HG03565 (cell line): ENCODE data around the gene NUDT17.
"Not testable (repeated sequence)": the region's sequence is repeated elsewhere in the genome, so short reads cannot be mapped to it uniquely, and the experiment has no call there.

Experiments used
- ATAC-seq: cut with Tn5 transposase; IDR thresholded peaks from one replicate; pipeline ENCODE4 v1.9.1; 2021; ENCODE audit warnings: mild to moderate bottlenecking, moderate library complexity; ENCODE audit not compliant: unreplicated experiment

Gene NUDT17, protein sequence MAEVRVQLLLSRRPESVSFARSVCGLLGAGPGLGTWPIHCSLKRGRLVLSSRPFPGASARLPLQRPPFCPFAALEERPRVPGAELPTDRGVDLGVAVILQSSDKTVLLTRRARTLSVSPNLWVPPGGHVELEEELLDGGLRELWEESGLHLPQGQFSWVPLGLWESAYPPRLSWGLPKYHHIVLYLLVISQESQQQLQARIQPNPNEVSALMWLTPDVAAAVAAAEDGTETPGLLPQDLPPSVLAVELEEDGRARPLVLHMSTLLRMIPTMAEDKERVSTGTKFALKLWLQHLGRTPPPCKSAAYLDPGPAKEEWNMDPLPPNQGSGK

DNA sequence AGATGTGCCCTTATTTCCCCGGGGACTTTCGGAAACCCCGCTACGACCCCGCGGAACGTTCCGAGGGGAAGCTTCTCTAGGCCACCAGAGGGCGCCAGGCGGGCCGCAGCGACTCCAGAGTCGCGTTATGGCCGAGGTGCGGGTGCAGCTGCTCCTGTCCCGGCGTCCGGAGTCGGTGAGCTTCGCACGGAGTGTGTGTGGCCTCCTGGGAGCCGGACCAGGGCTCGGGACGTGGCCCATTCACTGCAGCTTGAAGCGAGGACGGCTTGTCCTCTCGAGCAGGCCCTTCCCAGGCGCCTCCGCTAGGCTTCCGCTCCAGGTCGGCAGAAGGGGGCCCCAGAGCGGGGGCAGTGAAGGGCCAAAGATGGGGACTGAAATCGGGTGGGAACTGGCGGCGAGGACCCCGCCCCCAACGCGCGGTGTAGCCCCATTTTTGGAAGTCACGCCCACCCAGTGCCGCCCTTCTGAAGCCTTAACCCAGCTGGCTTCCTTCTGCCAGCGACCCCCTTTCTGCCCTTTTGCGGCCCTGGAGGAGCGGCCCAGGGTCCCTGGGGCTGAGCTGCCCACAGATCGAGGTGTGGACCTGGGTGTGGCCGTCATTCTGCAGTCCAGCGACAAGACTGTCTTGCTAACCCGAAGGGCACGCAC lies at the start of gene NUDT17:
NUDT17 (plus strand) TSS at position 117 of the 648 bp plus-strand sequence; CDS start at position 128, 11 bp downstream.
- no peak for ATAC-seq

DNA sequence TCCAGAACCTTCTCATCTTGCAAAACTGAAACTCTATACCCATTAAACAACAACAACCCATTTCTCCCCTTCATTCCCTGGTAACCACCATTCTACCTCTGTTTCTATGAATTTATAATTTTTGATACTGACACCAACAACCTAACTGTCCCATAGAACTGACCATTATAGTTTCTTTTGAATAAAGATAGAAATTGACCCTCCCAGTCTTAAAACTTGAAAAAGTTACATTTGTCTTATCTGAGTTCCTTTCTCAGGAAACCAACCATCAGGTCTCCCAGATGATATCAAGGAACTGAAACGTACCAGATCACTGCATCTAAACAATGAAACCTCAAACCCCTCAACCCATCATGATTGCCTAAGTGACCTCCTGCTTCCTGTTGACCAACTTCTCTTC lies 48.7 kb upstream of the NUDT17 start:
- ATAC-seq: no peak

DNA sequence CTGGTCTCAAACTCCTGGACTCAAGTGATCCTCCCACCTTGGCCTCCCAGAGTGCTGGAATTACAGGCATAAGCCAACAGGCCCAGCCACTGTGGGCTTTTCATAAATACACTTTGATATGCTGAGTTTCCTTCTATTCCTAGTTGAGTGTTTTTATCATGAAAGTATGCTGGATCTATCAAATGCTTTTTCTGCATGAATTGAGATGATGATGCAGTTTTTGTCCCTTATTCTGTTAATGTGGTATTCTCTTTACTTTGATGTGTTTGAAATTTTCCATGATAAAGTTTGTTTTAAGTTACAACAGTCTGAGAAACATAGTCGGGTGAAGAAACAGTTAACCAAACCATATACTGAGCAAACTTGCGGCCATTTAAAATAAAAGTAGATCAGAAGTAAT lies 45.6 kb upstream of the NUDT17 start:
- ATAC-seq: no peak

DNA sequence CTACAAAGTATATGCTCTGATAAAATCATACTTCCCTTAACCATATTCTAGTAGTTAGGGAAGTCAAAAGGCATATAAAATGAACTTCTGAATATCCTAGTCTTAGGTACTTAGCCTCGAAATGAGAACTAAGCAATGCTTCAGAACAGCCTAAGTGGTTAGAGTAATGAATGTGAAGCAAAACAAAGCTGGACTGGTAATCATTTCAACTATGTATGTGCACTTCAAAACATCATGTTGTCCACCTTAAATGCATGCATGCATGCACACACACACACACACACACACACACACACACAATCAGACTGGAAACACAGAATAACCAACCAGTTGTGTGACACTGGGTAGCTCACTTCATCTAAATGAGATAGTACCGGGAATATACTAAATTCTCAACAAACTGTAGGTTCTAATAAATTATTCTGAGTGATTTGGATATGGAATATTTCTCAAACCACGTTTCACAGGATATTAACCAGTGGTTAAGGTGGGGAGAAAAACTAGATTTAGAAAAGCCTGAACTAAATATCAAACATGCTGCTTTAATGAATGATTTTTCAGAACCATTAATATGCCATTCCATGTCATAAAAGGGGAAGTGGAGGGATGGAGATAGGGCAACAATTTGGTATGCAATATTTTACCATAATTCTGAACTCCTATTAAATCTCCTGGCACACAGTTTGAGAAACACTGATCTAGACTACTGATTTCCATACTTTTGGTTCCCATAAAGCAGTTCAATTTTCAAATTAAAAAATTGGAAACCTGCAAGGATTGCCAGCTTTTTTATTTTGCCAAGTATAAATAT lies 41.0 kb upstream of the NUDT17 start:
- no peak for ATAC-seq

DNA sequence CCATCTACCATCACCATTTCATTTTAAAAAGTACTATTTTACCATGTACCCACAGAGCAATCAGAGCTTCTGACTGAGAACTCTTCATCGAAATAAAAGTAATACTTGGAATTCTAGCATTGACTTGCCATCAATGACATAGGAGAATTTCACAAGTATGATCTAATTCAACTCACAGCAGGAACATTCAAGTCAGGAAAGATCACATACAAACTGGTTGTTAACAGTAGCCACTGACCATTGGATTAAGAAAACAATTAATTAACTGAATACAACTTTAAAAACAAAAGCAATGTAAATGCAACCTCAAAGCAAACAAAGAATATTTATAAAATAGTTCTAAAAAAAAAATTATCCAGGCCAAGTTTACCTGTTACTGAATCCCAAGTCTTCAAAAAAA lies 40.4 kb upstream of the NUDT17 start:
- ATAC-seq: no peak

DNA sequence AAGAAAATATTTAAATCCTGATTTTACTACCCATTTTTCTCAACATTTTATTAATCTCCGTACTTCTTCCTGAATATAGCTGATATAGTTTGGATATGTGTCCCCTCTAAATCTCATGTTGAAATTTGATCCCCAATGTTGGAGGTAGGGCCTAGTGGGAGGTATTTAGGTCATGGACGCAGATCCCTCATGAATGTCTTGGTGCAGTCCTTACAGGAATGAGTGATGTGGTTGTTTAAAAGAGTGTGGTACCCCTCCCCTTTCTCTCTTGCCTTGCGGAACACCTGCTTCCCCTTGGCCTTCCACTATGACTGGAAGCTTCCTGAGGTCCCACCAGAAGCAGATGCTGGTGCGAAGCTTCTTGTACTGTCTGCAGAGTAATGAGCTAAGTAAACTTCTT lies 39.0 kb upstream of the NUDT17 start:
- ATAC-seq: no peak

DNA sequence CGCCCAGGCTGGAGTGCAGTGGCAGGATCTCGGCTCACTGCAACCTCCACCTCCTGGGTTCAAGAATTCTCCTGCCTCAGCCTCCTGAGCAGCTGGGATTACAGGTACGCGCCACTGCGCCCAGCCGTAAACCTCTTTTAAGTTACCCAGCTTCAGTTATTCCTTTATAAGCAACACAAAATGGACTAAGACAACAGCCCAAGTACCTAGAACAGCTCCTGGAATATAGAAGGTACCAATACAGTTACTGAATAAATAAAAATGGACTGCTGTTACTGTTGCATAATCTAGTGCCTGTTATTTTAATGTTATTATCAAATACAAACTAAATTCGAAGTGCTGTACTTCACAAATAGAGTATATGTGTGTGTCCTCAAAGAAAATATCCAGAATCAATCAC lies 38.6 kb upstream of the NUDT17 start:
- no peak for ATAC-seq

DNA sequence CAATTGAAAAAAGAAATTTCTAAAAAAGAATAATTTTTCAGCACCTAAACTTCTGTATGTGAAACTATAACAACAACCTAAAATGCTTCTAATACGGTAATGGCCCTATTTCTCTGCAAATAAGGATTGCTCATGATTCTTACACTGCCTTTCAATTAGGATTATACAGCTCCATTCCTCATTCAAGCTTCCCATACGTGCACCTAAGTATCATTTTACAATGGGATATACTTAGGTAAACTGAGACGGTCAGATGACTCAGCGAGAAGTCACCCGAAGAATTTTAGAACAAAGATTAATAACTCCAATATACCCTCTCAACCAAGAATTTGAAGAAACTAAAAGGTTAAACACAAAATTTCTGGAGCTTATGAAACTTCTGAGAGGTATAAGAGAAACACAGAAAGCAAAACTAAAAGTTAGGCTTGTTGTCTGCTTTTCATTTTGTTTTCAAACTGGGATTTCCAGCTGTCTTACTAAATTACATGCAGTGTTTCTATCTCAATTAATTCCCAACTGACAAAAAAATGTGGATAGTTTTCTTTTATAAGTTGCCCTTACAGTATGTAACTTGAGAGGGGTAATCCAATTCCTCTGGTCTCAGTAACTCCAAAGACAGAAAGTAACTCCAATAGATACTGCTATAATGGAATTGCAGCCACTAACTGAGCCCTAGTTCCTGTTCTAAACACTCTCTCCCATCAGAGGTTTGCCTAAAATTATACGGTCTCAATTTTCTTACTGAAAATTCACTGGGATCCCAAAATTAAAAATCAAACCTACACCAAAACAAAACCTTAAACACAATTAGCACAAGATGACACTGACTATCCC lies 32.2 kb upstream of the NUDT17 start:
- ATAC-seq: not testable (repeated sequence)

DNA sequence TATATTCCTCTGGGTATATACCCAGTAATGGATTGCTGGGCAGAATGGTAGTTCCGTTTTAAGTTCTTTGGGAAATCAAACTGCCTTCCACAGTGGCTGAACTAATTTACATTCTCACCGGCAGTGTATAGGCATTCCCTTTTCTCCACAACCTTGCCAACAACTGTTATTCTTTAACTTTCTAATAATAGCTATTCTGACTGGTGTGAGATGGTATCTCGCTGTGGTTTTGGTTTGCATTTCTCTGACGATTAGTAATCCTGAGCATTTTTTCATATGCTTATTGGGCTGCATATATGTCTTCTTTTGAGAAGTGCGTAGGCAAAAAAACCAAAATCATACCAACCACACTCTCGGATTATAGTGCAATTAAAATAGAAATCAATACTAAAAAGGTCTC lies 27.3 kb upstream of the NUDT17 start:
- not testable (repeated sequence) for ATAC-seq

DNA sequence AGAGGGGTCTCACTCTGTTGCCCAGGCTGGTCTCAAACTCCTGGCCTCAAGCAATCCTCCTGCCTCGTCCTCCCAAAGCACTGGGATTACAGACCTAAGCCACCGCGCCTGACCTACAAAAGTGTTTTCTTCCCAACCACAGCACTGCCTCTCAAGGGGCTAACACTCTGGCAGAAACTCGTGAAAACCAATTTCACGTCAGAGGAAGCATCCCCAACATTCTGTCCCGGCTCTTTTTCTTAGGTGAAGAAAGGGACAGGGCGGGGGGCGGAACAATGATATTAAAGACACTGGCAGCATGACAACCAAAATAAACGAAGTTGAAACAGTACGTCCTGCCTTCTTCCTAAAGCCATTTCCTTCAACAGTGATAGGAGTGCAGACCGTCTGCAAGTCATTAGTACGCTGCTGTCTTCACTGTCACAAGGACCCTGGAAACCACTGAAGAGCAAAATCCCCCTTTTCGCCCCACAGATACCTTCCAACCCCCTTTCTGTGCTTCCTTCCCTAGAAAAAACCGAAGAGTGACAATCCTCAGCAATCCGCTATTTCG lies 22.6 kb upstream of the NUDT17 start:
- ATAC-seq: not testable (repeated sequence)

DNA sequence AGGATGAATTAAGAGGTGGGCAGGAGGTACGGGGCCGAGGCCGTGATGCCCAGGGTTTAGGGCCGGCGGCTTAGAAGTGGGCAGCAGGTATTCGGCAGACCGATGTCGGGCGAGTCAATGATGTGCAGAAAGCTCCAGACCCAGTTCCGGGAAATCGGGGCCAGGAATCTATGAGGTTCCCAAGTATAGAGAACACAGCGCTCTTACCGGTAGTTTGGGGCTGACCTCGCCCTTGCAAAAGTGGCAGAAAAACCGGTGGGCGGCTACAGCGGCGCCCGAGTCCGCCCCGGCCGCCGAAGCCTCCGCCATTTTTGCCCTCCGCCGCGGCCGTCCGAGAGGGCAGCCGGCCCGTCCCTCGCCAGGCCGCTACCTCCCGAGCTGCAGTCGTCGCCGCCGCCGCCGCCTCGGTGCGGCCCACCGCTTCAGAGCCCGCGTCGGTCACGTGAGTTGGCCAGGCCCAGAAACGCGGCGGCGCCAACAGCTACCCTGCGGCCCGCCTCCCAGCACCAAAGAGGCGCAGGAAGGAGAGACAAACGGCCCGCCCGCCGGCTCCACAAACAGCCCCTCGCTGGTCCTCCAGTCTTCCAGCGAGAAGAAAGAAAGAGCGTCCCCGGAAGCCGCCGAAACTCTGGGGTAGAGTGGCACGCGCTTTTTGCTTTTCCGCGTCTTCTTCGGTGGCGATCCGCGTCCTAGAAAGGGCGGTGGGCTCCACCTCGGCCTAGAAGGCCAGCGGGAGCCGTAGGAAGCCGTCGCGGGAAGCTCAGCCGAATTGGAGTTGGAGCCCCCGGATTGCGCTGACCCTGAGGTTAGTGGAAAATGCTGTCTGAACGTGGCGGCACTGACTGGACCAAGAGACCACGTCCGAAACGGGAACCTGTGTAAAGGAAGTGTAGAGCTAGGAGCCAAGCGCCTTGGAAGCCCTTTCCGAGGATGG lies 21.6 kb upstream of the NUDT17 start, which contains the start of the genes POLR3C and RNF115:
POLR3C (plus strand) TSS at position 636 of the 934 bp plus-strand sequence. CDS start 1,577 bp downstream, outside the sequence.
RNF115 (minus strand) TSS at position 531 of the 934 bp plus-strand sequence; CDS start at position 309, 222 bp downstream.
- peak; percentile 76 for ATAC-seq

DNA sequence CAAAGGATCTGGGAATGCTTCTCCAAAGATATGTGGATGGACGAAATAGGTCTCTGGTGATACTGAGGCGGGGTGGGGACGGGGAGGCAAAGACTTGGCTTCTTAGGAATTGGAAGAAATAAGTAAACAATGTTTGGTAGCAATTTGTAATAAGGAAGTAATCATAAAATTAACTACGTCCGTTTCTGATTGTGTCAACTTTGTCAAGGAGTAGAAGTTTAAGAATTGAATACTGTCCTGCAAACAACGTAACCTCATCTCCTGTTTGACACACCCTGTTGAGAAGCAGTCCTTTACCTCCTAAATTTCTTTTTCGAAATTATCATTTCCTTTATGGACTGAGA lies 21.0 kb upstream of the NUDT17 start:
- no peak for ATAC-seq

DNA sequence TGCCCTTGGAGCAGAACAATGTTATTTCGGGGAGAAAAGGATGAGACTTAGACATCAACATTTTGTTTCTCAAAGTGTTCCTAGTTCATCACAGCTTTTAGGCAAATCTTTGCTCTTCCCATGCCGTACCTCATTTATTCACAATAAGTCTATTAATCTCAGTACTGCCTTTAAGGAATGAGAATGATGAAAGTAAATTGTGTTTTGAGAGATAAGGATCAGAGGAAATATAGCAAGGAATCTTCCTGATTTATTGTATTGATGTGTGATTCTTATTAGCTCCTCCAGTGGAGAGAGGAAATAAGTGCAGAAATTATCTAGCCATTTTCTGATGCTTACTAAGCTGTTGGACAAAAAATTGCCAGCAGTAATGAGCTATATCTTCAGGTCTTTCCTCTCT lies 19.4 kb upstream of the NUDT17 start:
- ATAC-seq: no peak

DNA sequence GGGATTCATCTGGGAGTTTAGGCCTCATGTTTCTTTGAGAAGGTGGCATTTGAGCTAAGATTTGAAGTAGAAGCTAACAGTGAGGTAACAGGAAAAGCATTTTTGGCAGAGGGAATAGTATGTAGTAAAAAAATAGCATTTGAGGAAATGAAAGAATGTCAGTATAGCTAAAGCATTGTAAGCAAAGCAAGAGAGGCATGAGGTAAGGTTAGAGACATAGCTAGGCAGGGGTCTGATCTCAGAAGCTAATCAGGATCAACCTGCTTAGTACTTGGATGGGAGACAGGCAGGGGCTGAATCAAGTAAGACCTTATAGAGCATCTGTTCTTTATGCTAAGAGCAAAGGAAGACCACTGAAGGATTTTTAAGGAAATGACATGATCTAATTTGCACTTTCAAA lies 17.5 kb upstream of the NUDT17 start:
- no peak for ATAC-seq

DNA sequence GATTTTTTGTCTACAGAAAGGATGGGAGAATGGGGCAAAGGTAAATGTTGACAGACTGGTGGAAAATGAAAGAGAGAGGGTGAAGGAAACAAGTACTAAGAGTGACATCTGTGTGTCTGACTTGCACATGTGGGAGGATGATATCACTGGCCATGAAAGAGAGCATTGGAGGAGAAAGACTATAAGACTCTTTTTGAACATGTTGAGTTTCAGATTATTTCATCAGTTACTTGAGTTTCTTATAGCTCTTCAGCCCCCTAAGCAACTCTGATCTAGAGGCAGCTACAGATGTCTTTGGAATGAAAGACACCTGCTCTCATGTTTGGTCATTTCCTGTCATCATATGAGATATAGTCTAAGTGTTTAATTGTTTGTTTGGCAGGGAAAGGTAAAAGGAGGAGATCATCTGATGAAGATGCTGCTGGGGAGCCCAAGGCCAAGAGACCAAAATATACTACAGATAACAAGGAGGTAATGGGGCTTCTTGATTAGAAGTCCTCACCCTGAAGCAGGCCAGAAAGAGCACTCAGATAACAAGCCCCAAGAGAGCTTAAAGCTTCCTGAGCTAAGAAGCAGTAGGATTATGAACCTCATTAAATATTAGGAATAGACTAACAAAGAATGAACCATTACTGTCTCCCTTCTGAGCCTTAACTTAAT lies 16.9 kb upstream of the NUDT17 start:
- no peak for ATAC-seq

DNA sequence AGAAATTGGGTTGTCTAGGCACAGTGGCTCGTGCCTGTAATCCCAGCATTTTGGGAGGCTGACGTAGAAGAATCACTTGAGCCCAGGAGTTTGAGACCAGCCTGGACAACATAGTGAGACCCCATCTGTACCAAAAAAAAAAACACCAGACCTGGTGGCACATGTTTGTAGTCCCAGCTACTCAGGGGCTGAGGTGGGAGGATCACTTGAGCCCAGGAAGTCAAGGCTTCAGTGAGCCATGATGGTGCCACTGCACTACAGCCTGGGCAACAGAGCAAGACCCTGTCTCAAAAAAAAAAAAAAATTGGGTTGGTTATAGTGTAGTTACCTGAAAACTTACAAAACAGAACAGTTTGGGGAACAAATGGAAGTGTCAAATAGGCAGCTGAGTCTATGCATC lies 14.6 kb upstream of the NUDT17 start:
- ATAC-seq: not testable (repeated sequence)

DNA sequence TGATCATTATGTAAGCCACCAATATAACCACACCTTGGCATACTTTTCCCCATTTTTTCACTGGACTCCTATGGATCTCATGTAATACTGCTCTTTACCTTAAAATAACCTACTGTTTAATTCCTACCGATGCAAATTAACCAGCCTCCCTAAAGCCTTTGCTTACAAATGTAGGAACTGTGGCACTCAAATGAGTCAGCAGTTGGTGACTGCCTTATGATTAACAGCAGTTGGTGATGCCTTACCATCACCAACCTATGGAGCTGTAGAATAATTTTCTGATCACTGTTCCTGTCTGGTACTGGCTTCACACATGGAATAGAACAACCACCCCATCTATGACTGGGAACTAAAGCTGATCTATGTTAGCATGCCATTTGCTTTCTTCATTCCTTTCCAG lies 7.8 kb upstream of the NUDT17 start:
- ATAC-seq: no peak

DNA sequence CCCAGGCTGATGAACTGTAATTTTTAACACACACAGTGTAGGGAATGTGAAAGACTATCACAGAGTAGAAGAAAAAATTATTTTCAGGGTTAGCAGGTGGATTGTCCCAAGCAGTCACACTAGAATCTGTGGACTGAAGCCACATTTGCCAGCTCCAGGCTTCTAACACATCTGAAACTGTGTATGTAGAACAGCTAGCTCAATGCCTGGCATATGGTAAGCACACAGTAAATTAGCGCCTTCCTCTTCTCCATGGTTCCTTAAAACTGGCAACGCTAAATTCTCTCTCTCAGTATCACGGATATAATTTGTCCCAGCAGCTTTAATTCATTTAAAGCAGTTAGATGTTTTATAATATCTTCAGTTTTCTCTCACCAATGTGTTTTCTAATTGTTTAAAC lies 2.4 kb upstream of the NUDT17 start:
- ATAC-seq: no peak

DNA sequence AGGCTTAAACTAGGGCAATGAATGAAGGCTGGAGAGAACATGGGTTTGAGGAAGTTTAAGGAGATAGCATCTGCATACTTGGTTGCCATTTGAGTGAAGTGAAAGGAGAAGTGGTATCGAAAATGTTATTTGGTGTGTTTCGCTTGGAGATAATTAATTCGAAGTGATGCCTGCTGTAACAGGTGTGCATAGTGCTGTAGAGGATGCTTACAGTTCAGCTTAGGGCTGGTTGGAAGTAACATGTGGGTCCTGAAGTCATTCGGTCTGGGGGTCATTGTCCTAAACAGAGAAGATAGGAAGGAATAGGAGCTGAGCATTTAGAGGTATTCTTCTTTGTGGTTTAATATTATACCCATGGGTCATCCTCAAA lies 301 bp upstream of the NUDT17 start:
- no peak for ATAC-seq
